Mammary epithelial cell (primary cell): ENCODE measurements around the gene SIDT1.

Source experiments
- EZH2 ChIP-seq: IDR thresholded peaks from 2 replicates; pipeline ENCODE4 v1.6.1; 2012; ENCODE audit warnings: low read length, inconsistent platforms, borderline replicate concordance
- TF ChIP-seq, protein P1 (sequence below), 2 donors: IDR thresholded peaks in 1 of 2; conservative IDR thresholded peaks in 1 of 2; 2 replicates each; pipeline ENCODE4 v1.5.1; 2011 to 2012; ENCODE audit warnings: inconsistent platforms in 2 of 2, low read length in 2 of 2, mild to moderate bottlenecking in 2 of 2, control low read depth in 1 of 2, low read depth in 1 of 2; ENCODE audit not compliant: insufficient read depth in 1 of 2; ENCODE audit errors: extremely low read depth in 1 of 2

DNA sequence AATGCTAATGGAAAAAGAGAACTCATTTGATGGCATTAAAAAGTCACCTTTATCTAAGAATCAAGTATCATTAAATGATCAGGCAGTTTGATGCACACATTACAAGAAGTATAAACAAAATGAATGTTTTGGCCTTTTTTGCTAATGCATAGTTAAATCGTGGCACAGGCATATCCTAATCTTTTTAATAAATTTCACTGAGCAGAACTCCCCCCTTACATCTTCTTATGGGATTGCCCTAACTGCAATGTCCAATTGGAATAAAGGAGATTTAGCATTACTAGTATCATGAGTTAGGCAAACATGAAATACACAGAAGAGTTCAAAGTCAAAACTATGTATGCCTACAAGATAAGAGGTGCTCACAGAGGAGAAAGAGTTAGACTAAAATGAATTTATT, 131.4 kb downstream of the SIDT1 start:
- TF ChIP-seq, protein P1, sequence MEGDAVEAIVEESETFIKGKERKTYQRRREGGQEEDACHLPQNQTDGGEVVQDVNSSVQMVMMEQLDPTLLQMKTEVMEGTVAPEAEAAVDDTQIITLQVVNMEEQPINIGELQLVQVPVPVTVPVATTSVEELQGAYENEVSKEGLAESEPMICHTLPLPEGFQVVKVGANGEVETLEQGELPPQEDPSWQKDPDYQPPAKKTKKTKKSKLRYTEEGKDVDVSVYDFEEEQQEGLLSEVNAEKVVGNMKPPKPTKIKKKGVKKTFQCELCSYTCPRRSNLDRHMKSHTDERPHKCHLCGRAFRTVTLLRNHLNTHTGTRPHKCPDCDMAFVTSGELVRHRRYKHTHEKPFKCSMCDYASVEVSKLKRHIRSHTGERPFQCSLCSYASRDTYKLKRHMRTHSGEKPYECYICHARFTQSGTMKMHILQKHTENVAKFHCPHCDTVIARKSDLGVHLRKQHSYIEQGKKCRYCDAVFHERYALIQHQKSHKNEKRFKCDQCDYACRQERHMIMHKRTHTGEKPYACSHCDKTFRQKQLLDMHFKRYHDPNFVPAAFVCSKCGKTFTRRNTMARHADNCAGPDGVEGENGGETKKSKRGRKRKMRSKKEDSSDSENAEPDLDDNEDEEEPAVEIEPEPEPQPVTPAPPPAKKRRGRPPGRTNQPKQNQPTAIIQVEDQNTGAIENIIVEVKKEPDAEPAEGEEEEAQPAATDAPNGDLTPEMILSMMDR (conservative IDR thresholded peaks at IDR 0.05 in 1 of 2, IDR thresholded peaks at IDR 0.05 in 1 of 2; ENCODE audit: extremely low read depth in 1 of 2, insufficient read depth in 1 of 2, low read depth in 1 of 2, low read length in 2 of 2) = no peak
- no peak for TF ChIP-seq EZH2
